Skeletal muscle tissue (tissue), 2 donors: ENCODE measurements around the gene OR14I1. TPM values are rescaled to one million over a fixed set of nuclear protein-coding genes. Genes with fewer than 3 reads are reported as not detected.

ENCODE experiments used
- small RNA-seq: library from RNA; depleted of rRNA; stranded (forward); fragments of <200 nt; gene quantifications from one replicate; pipeline ENCODE3, GENCODE V24; 2014
- total RNA-seq: library from RNA; depleted of rRNA; stranded (reverse); fragments of >200 nt; gene quantifications from one replicate; pipeline ENCODE4 v1.2.3, GENCODE V29; 2014

OR14I1 gene
- total RNA-seq, 1 donor from 2014 or later, result not detected

Small RNA genes lying within 50 kb of the gene (small RNA-seq; reads per million reads assigned to genes)
- gene AHCYP8, result not detected

Other genes with a start within 250 kb of the OR14I1 start
- gene OR2T3, start 229.4 kb downstream of the OR14I1 start, total RNA-seq, result not detected
- not detected for gene OR2T5, start 214.2 kb downstream of the OR14I1 start, total RNA-seq
- gene OR2G6, start 194.7 kb downstream of the OR14I1 start, total RNA-seq, result not detected
- not detected for gene OR2T29, start 140.0 kb downstream of the OR14I1 start, total RNA-seq
- gene OR2T34, start 128.0 kb downstream of the OR14I1 start, total RNA-seq, result not detected
- not detected for gene OR2T10, start 105.1 kb downstream of the OR14I1 start, total RNA-seq
- not detected for gene OR2T11, start 67.7 kb downstream of the OR14I1 start, total RNA-seq
- gene OR2T35, start 57.5 kb downstream of the OR14I1 start, total RNA-seq, result not detected
- not detected for gene OR2T27, start 47.2 kb downstream of the OR14I1 start, total RNA-seq
- not detected for gene LYPD8, start 53.0 kb upstream of the OR14I1 start, total RNA-seq
- 19.3 TPM for gene SH3BP5L, start 123.1 kb upstream of the OR14I1 start, total RNA-seq
- 15.7 TPM for gene ZNF672, start 135.5 kb upstream of the OR14I1 start, total RNA-seq
- 5.7 TPM for gene ZNF692, start 156.3 kb upstream of the OR14I1 start, total RNA-seq
- 4.2 TPM for gene PGBD2, start 203.5 kb upstream of the OR14I1 start, total RNA-seq